Duodenal mucosa (tissue), 2 donors: ENCODE measurements around the gene ZNF787.

Experiments
- H3K27ac ChIP-seq: one replicate; pipeline ENCODE4 v1.7.0; 2013; ENCODE audit warnings: low read depth, low read length
- H3K27me3 ChIP-seq, 2 donors: one replicate each; pipeline ENCODE4 v1.7.0; 2013; ENCODE audit warnings: low read length in 2 of 2, control low read depth in 1 of 2; ENCODE audit not compliant: insufficient read depth in 2 of 2, control insufficient read depth in 1 of 2
- H3K36me3 ChIP-seq, 2 donors: one replicate each; pipeline ENCODE4 v1.7.0; 2013; ENCODE audit warnings: low read length in 2 of 2, control low read depth in 1 of 2; ENCODE audit not compliant: insufficient read depth in 2 of 2, control insufficient read depth in 1 of 2
- H3K4me1 ChIP-seq, 2 donors: one replicate each; pipeline ENCODE4 v1.7.0; 2013; ENCODE audit warnings: low read length in 2 of 2, control low read depth in 1 of 2; ENCODE audit not compliant: insufficient read depth in 2 of 2, control insufficient read depth in 1 of 2
- H3K4me3 ChIP-seq, 2 donors: one replicate each; pipeline ENCODE4 v1.7.0; 2013; ENCODE audit warnings: low read length in 2 of 2, low read depth in 1 of 2
- H3K9ac ChIP-seq, 2 donors: one replicate each; pipeline ENCODE4 v1.7.0; 2013; ENCODE audit warnings: low read length in 2 of 2, low read depth in 1 of 2
- H3K9me3 ChIP-seq, 2 donors: one replicate each; pipeline ENCODE4 v1.7.0; 2013; ENCODE audit warnings: low read length in 2 of 2, control low read depth in 1 of 2; ENCODE audit not compliant: control insufficient read depth in 1 of 2

ZNF787 gene

DNA sequence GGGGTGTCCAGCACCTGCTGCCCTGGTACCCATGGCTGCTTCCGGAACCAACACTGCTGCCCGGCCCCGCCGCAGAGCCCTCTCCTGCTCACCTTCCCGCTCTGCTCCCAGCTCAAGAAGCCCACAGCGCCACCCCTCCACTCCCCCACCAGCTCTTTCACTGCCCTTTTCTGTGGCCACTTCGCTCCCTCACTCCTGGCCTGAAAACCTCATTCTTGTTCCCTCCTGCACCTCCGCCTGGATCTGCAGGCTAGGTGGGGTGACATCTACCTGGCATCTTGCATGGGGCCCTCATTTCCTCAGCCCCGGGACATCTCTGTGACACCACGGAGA, 6.4 kb downstream of the ZNF787 start:
- Histone ChIP-seq H3K4me3 (no peak overlapping the region), H3K36me3 (peaks cover 2 to 12% of the 10 kb centered on the region in 2 donors), H3K9me3 (no peaks in the 10 kb centered on the region), H3K9ac (no peak overlapping the region), H3K27me3 (no peaks in the 10 kb centered on the region), H3K4me1 (peaks cover 69 to 77% of the 10 kb centered on the region in 2 donors), H3K27ac (no peak overlapping the region)

DNA sequence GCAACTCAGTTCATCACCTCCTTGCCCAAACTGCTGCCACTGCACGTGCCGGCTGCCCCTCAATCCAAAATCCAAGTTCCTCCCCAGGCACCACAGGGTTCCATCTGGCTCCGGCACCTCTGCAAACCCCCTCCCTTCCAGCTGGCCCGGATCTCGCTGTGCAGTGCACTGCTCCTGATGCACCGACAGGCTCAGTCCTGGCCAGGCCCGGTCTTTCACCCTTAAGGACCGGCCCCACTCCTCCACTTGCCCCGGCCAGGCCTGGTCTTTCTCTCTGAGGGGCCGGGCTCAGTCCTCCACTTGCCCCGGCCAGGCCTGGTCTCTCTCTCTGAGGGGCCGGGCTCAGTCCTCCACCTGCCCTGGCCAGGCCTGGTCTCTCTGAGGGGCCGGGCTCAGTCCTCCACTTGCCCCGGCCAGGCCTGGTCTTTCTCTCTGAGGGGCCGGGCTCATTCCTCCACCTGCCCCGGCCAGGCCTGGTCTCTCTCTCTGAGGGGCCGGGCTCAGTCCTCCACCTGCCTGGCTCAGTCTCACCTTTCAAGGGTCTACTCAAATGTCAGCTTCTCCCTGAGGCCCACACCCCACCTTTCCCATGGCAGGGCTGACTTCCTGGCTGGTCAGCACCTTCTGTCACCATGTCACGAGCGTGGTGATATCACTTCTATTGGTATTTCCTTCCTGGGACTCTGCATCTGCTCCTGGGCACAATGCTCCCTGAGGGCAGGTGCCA, 6.9 kb downstream of the ZNF787 start:
- Histone ChIP-seq H3K27ac (no peak overlapping the region), H3K9me3 (no peaks in the 10 kb centered on the region), H3K4me3 (no peak overlapping the region), H3K36me3 (peaks cover 2 to 12% of the 10 kb centered on the region in 2 donors), H3K27me3 (no peaks in the 10 kb centered on the region), H3K9ac (no peak overlapping the region), H3K4me1 (peaks cover 66 to 74% of the 10 kb centered on the region in 2 donors)

DNA sequence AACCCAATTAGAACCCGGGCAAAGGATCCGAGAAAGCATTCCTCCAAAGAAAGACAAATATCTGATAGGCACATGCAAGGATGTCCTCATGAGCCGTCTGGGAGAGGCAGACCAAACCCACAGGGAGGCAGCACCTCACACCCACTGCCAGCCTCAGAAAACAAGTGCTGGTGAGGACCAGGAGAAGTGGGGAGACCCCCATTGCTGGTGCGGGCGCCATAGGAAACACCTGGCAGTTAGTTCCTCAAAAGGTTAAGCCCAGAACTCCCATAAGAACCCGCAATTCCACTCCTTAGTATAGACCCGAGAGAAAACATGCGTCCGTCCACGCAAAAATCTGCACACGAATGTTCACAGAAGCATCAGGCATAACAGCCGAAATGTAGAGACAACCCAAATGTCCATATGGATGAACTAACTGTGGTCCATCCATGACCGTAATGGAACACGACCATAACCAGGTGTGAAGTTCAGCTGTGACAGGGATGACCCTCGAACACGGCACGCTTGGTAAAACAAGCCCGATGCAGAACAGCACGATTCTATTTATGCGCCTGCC, 7.9 kb downstream of the ZNF787 start:
- Histone ChIP-seq H3K4me1 (peaks cover 66 to 73% of the 10 kb centered on the region in 2 donors), H3K27me3 (no peaks in the 10 kb centered on the region), H3K9ac (peak overlapping the region in 1 of 2 donors; percentile 11), H3K4me3 (peak overlapping the region in 1 of 2 donors; percentile 2), H3K27ac (no peak overlapping the region), H3K9me3 (no peaks in the 10 kb centered on the region), H3K36me3 (peaks cover 2 to 6% of the 10 kb centered on the region in 2 donors)

DNA sequence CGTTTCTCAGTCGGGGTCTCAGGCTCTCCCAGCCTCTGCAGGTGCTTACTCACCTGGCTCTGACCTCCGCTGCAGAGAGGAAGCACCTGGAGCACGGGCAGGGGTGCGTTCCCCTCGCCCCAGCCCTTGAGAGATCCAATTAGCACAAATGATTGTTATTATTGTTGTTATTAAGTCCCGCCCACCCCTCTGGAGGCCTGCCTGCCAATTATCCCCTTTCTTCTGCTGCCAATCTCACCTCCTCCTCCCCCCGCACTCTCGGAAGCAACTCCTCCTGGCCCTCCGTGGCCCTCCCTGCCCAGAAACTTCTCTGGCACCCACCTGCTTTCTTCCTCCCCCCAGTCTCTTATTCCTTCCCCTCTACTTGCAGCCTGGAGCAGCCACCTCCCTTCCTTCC, 8.8 kb downstream of the ZNF787 start:
- Histone ChIP-seq H3K27me3 (no peaks in the 10 kb centered on the region), H3K9ac (no peak overlapping the region), H3K9me3 (no peaks in the 10 kb centered on the region), H3K4me1 (peaks cover 63 to 64% of the 10 kb centered on the region in 2 donors), H3K4me3 (no peak overlapping the region), H3K36me3 (peaks cover 2 to 4% of the 10 kb centered on the region in 2 donors), H3K27ac (peak overlapping the region; percentile 8)

DNA sequence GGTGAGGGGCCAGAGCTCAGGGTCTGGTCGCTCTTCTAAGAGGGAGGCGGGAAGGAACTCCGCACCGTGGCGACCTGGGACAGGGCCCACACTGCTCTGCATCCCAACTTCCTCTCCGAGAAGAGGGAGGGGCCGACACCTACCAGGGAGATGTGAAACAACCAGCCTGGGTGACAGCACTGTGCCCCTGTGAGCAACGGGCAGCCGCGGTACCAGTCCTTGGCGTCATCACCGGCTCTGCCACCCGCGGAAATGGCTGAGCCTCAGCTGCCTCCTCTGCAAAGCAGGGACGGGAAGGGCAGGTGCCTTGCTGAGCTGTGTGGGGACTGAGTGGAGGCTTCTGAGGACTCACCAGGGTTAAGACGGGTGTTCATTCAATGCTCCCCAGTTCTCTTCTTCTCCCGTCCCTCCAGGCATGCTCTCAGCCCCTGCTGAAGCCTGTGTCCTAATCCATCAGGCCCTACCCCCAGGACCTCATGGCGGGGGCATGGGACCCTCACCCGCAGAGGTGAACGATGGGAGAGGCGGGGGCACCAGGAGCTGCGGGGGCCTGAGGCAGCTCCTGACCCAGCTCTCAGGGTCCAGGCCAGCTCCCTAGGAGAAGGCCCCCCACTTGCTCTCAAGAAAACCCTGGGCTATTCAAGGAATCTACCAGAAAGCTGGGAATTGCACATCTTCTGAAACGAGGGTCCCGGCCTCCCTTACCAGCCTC, 9.3 kb downstream of the ZNF787 start:
- Histone ChIP-seq H3K9ac (peak overlapping the region in 1 of 2 donors; percentile 32), H3K27me3 (no peaks in the 10 kb centered on the region), H3K27ac (peak overlapping the region; percentile 51), H3K4me3 (peak overlapping the region in 1 of 2 donors; percentile 40), H3K9me3 (no peaks in the 10 kb centered on the region), H3K36me3 (peaks cover 1 to 6% of the 10 kb centered on the region in 2 donors), H3K4me1 (peaks cover 61 to 62% of the 10 kb centered on the region in 2 donors)

DNA sequence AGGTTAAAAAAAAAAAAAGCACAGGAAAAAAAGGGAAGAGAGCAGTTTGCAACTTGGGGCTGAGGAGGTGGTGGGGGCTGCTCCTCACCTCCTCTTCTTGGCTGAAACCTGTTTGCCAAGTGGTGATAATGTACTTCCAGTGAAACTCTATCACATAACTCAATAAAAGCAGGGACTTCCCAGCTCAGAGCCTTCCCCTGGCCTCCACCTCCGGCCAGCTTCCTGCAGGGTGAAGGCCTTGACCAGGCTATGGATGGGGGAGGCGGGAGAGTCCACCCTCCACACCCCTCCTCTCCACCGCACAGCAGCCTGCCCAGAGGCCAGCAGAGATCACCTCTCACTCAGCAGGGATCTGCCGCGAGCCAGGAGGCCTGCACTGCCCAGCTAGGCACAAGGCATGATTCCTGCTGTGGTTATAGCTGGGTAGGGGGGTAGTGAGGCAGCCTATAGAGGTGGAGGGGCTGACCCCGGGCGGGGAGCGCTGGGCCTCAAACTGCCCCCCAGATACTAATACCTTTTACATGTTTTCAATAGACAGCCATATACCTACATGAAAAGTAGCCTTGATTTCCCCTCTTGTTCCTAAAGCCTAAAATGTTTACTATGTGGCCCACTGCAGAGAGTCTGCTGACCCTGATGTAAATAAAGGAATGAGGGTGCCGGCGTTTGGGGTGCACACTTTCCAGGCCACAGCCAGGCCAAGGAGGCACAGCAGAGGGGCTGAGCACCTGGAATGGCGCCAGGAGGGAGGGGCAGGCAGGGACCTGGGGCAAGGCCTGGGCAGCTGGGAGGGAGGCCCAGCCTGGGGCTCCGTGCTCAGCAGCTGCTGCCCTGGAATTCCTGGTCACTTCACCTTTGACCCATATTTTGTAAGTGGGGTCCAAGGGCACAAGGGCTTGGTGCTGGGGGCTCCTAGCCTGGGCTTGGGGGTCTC, 10.3 kb downstream of the ZNF787 start:
- Histone ChIP-seq H3K9ac (peak overlapping the region in 1 of 2 donors; percentile 32), H3K27me3 (no peaks in the 10 kb centered on the region), H3K4me1 (peaks cover 65 to 71% of the 10 kb centered on the region in 2 donors), H3K36me3 (peaks cover 0 to 9% of the 10 kb centered on the region in 2 donors), H3K27ac (peak overlapping the region; percentile 51), H3K9me3 (no peaks in the 10 kb centered on the region), H3K4me3 (peak overlapping the region in 1 of 2 donors; percentile 40)

DNA sequence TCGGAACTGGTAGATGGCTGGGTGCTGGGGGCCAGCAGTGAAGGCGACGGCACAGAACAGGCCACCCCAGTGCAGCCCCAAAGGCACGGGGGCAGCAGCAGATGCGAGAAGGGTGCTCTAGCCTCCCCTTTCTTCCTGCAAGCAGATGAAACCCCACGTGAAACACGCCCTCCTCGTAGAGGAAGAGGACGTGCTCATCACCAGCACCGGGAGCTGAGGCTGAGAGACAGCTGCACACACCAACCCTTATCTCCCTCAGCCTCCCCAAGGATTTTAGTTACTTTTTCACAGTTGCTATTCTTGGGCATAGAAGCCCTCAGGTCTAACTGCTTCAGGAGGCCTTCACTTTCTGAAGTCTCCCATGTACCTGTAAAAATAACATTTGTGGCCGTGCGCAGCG, 11.9 kb downstream of the ZNF787 start:
- H3K27ac ChIP-seq, result no peak overlapping the region

DNA sequence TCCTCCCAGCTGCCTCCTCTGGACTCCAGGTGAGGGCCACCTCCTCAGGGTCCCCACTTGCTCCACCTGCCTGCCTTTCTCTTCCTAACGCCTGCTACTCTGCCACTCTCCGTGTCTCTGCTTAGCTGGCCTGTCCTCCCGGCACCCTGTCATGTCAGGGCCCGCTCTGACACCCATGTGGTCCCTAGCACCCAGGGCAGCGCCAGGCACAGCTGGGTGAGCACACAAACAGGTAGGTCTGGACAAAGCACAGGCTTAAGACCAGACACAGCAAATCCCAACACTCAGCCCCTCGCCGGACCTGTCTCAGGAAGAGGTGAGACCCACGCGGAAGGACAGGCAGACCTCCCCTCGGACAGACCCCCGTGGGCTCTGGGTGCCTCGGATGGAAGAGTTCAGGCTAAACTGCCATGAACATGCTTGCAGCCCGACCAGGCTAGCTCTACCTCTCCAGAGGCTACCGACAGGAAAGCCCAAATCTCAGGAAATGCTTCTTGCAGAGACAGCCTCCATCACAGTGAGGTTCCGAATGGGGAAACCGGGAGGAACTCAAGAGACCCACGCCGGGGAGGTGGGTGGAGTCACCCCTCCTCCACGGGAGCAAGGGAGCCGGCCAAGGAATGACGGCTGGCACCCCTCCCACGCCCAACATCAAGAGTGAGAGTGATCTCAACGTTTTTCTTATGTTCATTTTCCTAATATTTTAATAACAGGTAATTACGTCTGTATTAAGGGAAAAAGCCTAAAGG, 12.5 kb downstream of the ZNF787 start:
- Histone ChIP-seq H3K36me3 (peaks cover 0 to 5% of the 10 kb centered on the region in 2 donors), H3K9me3 (no peaks in the 10 kb centered on the region), H3K27ac (no peak overlapping the region), H3K4me3 (no peak overlapping the region), H3K9ac (peak overlapping the region in 1 of 2 donors; percentile 54), H3K27me3 (no peaks in the 10 kb centered on the region), H3K4me1 (peaks cover 54 to 71% of the 10 kb centered on the region in 2 donors)

More for the DNA sequence above, 11.9 kb downstream of the ZNF787 start:
- H3K4me1 ChIP-seq, result peaks cover 57 to 71% of the 10 kb centered on the region in 2 donors
- no peaks in the 10 kb centered on the region for H3K9me3 ChIP-seq
- peaks cover 0 to 5% of the 10 kb centered on the region in 2 donors for H3K36me3 ChIP-seq
- H3K4me3 ChIP-seq, result no peak overlapping the region
- no peaks in the 10 kb centered on the region for H3K27me3 ChIP-seq
- H3K9ac ChIP-seq, result no peak overlapping the region

DNA sequence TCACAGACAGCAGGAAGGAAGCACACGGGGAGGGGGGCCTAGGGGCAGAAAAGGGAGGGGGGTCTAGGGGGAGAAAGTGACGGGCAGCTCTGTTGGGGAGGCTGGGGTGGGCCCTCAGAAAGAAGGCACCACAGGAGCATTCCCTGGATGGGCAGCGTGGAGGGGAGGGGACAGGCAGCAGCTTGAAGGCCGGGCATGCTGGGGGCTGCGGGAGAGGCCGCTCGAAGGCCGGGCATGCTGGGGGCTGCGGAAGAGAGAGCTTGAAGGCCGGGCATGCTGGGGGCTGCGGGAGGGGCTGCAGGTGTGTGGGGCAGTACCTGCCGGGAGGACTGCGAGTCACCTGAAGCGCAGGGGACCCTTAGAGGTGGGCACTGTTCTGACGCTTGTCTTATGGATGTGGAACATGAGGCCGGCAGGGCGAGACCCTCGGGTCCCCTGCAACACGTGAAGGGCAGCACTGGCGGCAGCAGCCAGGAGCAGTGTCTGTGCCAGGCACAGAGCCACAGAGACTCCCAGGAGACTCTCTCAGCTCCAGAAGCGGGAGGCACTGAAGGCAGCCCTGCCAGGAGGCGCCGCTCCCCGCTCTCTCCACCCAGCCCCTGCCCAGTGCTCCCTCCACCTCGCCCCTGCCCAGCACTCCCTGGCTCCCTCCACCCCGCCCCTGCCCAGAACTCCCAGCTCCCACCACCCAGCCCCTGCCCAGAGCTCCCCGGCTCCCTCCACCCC, 13.3 kb downstream of the ZNF787 start:
- Histone ChIP-seq H3K36me3 (peaks cover 0 to 5% of the 10 kb centered on the region in 2 donors), H3K27me3 (no peaks in the 10 kb centered on the region), H3K9ac (no peak overlapping the region), H3K27ac (no peak overlapping the region), H3K9me3 (no peaks in the 10 kb centered on the region), H3K4me3 (no peak overlapping the region), H3K4me1 (peaks cover 46 to 62% of the 10 kb centered on the region in 2 donors)
